Measurements from ENCODE around the gene SLMAP.

DNA sequence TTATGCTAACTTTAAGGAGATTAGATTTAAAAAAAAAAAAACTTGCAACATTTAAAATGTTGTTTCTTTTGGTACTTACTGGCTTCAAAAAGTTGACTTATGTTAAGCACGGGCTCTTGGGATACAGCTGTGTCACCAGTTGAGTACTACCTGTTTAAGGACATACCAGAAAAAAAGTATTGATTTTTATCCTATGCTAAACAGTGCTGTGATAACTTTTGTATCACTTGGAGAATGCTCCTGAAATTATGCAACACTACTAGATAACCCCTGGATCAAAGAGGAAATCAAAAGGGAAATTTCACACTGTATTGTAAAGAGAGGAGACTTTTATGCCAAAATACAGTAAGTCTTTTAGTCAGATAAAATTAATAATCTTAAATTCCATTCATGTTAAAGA lies 77.7 kb downstream of the SLMAP start:
- no peak for TF ChIP-seq POLR2A (IDR thresholded peaks at IDR 0.05)
- TF ChIP-seq, protein P1, sequence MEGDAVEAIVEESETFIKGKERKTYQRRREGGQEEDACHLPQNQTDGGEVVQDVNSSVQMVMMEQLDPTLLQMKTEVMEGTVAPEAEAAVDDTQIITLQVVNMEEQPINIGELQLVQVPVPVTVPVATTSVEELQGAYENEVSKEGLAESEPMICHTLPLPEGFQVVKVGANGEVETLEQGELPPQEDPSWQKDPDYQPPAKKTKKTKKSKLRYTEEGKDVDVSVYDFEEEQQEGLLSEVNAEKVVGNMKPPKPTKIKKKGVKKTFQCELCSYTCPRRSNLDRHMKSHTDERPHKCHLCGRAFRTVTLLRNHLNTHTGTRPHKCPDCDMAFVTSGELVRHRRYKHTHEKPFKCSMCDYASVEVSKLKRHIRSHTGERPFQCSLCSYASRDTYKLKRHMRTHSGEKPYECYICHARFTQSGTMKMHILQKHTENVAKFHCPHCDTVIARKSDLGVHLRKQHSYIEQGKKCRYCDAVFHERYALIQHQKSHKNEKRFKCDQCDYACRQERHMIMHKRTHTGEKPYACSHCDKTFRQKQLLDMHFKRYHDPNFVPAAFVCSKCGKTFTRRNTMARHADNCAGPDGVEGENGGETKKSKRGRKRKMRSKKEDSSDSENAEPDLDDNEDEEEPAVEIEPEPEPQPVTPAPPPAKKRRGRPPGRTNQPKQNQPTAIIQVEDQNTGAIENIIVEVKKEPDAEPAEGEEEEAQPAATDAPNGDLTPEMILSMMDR (IDR thresholded peaks at IDR 0.05) = no peak
